DOHH2 (cell line): Measurements from ENCODE around the gene CES2.

Source experiments
- H3F3A ChIP-seq: fragments of 200-600 bp; sonication (generic), shearing (Covaris generic); 2 replicates; pipeline ENCODE4 v1.6.0; 2016; ENCODE audit warnings: antibody characterized with exemption, mild to moderate bottlenecking; ENCODE audit not compliant: control insufficient read depth, insufficient read depth
- H3K27ac ChIP-seq: fragments of 200-600 bp; sonication (generic); 2 replicates; pipeline ENCODE4 v1.5.1; 2014; ENCODE audit warnings: low read depth, mild to moderate bottlenecking, low read length, moderate library complexity
- H3K27me3 ChIP-seq: fragments of 200-600 bp; sonication (generic); 2 replicates; pipeline ENCODE4 v1.6.1; 2014; ENCODE audit warnings: mild to moderate bottlenecking, low read length, mixed read lengths; ENCODE audit not compliant: control insufficient read depth
- H3K36me3 ChIP-seq: fragments of 200-600 bp; sonication (generic); 2 replicates; pipeline ENCODE4 v1.6.1; 2014; ENCODE audit warnings: mild to moderate bottlenecking, low read length, moderate library complexity, mixed read lengths; ENCODE audit not compliant: control insufficient read depth
- H3K4me1 ChIP-seq: fragments of 200-600 bp; sonication (generic); 2 replicates; pipeline ENCODE4 v1.6.1; 2014; ENCODE audit warnings: mild to moderate bottlenecking, low read length, mixed read lengths; ENCODE audit not compliant: control insufficient read depth
- H3K4me2 ChIP-seq: fragments of 200-600 bp; sonication (generic); 2 replicates; pipeline ENCODE4 v1.6.0; 2014; ENCODE audit warnings: mild to moderate bottlenecking, low read length, moderate library complexity
- H3K4me3 ChIP-seq: fragments of 200-600 bp; sonication (generic); 2 replicates; pipeline ENCODE4 v1.5.1; 2014; ENCODE audit warnings: mild to moderate bottlenecking, low read length, mixed read lengths
- H3K79me2 ChIP-seq: fragments of 200-600 bp; sonication (generic); 2 replicates; pipeline ENCODE4 v1.6.1; 2014; ENCODE audit warnings: mild to moderate bottlenecking, low read length, mixed read lengths; ENCODE audit not compliant: control insufficient read depth
- H3K9me2 ChIP-seq: fragments of 200-600 bp; sonication (generic); replicated peaks from 2 replicates; pipeline ENCODE4 v1.6.1; 2014; ENCODE audit warnings: mild to moderate bottlenecking, low read length, mixed read lengths; ENCODE audit not compliant: control insufficient read depth
- H3K9me3 ChIP-seq: fragments of 200-600 bp; sonication (generic); 2 replicates; pipeline ENCODE4 v1.6.1; 2014; ENCODE audit warnings: antibody characterized with exemption, low read length, mixed read lengths; ENCODE audit not compliant: control insufficient read depth, insufficient read depth
- H4K20me1 ChIP-seq: fragments of 200-600 bp; sonication (generic); 2 replicates; pipeline ENCODE4 v1.6.0; 2014; ENCODE audit warnings: low read depth, mild to moderate bottlenecking, antibody characterized with exemption, low read length, moderate library complexity; ENCODE audit not compliant: control insufficient read depth, insufficient read depth
- EZH2phosphoT487 ChIP-seq: fragments of 200-600 bp; sonication (generic); IDR thresholded peaks from 2 replicates; pipeline ENCODE4 v1.6.1; 2017; ENCODE audit warnings: borderline replicate concordance, mild to moderate bottlenecking, antibody characterized with exemption, low read length, moderate library complexity, mixed read lengths
- TF ChIP-seq, protein P1 (sequence below): fragments of 200-600 bp; sonication (generic); IDR thresholded peaks from one replicate; pipeline ENCODE4 v1.5.1; 2014; ENCODE audit warnings: antibody characterized with exemption, mild to moderate bottlenecking, low read depth, low read length; ENCODE audit not compliant: poor library complexity, severe bottlenecking

Gene CES2

GRCh38 chr16:66898207-66898606 is 37.1 kb upstream of the CES2 start:
- Histone ChIP-seq H3K27me3 (no peaks in the 10 kb centered on the region), H3K9me2 (no peaks in the 10 kb centered on the region), H3K4me2 (no peak overlapping the region), H3K4me1 (0 out of 2 replicates have a peak, but pooled peaks cover under 1% of the 10 kb centered on the region), H3K36me3 (no peaks in the 10 kb centered on the region), H3K27ac (no peak overlapping the region), H3K4me3 (no peak overlapping the region), H3K79me2 (no peaks in the 10 kb centered on the region), H4K20me1 (no peaks in the 10 kb centered on the region), H3F3A (no peaks in the 10 kb centered on the region), H3K9me3 (no peaks in the 10 kb centered on the region)
- TF ChIP-seq, protein P1, sequence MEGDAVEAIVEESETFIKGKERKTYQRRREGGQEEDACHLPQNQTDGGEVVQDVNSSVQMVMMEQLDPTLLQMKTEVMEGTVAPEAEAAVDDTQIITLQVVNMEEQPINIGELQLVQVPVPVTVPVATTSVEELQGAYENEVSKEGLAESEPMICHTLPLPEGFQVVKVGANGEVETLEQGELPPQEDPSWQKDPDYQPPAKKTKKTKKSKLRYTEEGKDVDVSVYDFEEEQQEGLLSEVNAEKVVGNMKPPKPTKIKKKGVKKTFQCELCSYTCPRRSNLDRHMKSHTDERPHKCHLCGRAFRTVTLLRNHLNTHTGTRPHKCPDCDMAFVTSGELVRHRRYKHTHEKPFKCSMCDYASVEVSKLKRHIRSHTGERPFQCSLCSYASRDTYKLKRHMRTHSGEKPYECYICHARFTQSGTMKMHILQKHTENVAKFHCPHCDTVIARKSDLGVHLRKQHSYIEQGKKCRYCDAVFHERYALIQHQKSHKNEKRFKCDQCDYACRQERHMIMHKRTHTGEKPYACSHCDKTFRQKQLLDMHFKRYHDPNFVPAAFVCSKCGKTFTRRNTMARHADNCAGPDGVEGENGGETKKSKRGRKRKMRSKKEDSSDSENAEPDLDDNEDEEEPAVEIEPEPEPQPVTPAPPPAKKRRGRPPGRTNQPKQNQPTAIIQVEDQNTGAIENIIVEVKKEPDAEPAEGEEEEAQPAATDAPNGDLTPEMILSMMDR, result no peak
- TF ChIP-seq EZH2phosphoT487, result no peak

DNA sequence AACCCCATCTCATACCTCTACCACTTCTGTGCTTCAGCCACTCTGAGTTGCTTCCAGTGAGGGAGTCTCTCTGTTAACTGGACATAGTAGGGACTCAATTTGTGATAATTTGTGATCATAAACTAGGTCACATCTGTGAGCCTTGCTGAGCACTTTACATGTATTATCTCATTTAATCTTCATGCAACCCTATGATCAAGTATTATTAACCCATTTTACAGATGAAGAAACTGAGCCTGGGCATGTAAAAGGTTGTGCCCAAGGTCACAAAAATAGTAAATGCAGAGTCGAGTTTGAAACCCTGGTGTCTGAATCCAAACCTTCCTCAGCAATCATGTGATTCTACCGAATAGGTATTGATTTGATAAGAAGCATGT is 36.4 kb upstream of the CES2 start:
- Histone ChIP-seq H3K4me1 (no peaks in the 10 kb centered on the region), H3K9me3 (no peaks in the 10 kb centered on the region), H4K20me1 (no peaks in the 10 kb centered on the region), H3K79me2 (no peaks in the 10 kb centered on the region), H3K4me3 (no peak overlapping the region), H3K4me2 (no peak overlapping the region), H3K27me3 (no peaks in the 10 kb centered on the region), H3K9me2 (no peaks in the 10 kb centered on the region), H3F3A (no peaks in the 10 kb centered on the region), H3K36me3 (no peaks in the 10 kb centered on the region), H3K27ac (no peak overlapping the region)
- TF ChIP-seq, protein P1, result no peak
- no peak for TF ChIP-seq EZH2phosphoT487

DNA sequence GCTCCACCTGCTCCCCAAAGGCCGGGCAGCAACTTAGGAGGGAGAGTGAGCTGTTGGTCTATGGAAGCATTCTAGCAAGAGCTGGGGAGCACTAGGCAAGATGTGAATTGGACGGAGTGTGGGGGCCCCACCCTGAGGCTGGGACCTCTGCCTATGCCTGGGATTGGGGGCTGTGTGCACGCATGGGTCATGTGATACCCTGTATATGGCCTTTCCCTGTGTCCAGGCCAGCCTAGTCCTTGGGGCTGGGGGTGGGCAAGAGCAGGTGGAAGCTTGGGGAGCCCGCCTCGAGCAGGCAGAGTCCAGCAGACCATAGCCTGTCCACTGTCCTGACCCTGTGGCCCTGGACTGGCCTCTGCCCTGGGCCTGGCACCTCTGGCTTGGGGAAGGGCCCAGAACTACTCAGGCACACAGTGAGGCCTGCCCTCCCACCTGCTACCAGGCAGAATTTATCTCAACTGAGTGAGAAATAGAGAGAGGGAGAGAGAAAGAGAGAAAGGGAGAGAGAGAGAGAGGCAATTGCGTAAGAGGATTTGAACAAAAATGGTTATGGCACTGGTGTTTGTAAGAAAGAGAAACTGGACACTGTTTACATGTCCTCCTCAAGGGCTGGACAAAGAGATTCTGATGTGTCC is 35.9 kb upstream of the CES2 start:
- H3K9me2 ChIP-seq, result no peaks in the 10 kb centered on the region
- no peaks in the 10 kb centered on the region for H3K4me1 ChIP-seq
- no peaks in the 10 kb centered on the region for H3K9me3 ChIP-seq
- H3K79me2 ChIP-seq, result no peaks in the 10 kb centered on the region
- no peak overlapping the region for H3K27ac ChIP-seq
- no peaks in the 10 kb centered on the region for H4K20me1 ChIP-seq
- no peaks in the 10 kb centered on the region for H3F3A ChIP-seq
- H3K27me3 ChIP-seq, result no peaks in the 10 kb centered on the region
- no peaks in the 10 kb centered on the region for H3K36me3 ChIP-seq
- TF ChIP-seq EZH2phosphoT487, result no peak
- TF ChIP-seq, protein P1, result no peak
- no peak overlapping the region for H3K4me3 ChIP-seq
- no peak overlapping the region for H3K4me2 ChIP-seq
